ENCODE data around the gene EAPP.
"Not testable (repeated sequence)": the region's sequence is repeated elsewhere in the genome, so short reads cannot be mapped to it uniquely, and the experiment has no call there.

Gene EAPP

DNA sequence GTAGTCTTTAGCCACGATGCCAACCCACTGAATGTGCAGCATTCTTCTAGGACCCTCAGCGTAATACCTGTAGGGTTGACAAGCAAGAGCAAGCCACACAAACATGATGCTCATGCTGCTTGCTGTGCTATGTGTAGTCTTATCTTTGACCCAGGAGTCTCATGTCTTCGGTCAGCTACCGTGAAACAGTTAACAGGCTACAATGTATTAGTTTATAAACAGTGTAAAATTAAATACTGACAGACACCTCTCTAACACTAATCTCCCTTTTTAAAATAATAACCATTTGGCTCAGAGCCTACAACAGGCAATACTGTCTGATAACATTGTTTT lies 1.9 kb downstream of the EAPP start:
- DNase-seq: no peak

DNA sequence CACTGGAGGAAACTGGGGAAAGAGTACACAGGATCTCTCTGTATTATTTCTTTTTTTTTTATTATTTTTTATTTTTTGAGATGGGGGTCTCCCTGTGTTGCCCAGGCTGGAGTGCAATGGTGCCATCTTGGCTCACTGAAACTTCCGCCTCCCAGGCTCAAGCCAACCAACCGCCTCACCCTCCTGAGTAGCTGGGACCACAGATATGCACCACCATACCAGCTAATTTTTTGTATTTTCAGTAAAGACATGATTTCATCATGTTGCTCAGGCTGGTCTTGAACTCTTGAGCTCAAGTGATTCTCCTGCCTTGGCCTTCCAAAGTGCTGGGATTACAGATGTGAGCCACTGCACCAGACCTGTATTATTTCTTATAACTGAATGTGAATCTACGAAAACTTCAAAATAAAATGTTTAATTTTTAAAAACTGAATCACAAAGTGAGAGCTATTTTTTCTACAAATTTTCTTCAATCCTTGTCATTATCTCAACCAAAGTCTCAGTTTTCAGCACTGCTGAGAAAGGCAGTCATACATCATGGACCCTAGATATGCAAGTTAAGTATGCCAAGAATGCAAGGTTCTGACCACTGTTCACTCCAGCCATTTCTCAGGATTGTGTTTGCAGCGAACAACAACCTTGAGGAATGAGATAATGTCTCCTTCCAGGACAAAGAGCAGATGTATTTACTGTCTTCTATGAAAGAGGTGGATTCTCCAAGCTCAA lies 2.4 kb downstream of the EAPP start:
- DNase-seq: no peak

DNA sequence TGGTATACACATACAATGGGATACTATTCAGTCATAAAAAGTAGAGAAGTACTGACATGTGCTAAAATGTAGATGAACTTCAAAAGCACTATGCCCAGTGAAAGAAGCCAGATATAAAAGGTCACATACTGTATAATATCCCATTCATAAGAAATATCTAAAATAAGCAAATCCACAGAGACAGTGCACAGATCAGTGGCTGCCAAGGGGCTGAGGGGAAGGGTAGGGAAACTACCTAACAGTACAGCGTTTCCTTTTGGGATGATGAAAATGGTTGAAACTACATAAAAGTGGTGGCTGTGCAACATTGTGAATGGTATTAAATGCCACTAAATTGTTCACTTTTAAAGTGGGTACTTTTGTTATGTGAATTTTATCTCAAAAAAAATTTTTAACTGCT lies 11.9 kb downstream of the EAPP start:
- DNase-seq: no peak

DNA sequence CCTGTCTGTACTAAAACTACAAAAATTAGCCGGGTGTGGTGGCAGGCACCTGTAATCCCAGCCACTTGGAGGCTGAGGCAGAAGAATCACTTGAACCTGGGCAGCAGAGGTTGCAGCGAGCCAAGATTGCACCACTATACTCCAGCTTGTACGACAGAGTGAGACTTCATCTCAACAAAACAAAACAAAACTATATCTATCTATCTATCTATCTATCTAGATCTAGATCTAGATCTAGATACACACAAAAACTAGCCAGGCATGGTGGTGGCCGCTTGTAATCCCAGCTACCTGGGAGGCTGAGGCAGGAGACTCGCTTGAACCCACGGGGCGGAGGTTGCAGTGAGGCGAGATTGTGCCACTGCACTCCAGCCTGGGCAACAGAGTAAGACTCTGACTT lies 15.3 kb downstream of the EAPP start:
- DNase-seq: not testable (repeated sequence)

DNA sequence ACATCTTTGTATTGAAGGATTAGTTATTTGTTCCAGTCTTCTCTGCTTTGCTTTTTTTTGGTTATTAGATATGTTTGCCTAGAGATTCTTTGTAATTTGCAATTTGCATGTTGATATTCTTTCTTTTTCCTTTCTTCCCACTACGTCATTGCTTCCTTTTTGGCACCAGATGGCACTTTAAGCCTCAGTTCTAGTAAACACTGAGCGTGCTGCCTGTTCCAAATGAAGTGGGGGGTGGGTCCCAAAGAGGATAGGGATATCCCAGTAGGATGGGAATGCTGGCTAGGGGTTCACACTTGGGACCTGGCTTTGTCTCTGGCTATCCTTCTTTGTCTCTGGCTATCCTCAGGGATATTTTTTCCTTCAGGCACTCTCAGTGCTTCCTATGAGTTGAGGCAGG lies 17.0 kb downstream of the EAPP start:
- no peak for DNase-seq

DNA sequence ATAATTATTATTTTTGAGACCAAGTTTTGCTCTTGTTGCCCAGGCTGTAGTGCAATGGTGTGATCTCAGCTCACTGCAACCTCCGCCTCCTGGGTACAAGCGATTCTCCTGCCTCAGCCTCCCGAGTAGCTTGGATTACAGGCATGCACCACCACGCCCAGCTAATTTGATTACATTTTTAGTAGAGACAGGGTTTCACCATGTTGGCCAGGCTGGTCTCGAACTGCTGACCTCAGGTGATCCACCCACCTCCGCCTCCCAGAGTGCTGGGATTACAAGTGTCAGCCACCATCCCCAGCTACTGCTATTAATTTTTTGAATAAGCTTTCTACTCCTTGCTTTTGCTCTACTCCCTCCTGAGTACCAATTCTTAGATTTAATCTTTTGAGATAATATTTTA lies 18.4 kb downstream of the EAPP start:
- not testable (repeated sequence) for DNase-seq

DNA sequence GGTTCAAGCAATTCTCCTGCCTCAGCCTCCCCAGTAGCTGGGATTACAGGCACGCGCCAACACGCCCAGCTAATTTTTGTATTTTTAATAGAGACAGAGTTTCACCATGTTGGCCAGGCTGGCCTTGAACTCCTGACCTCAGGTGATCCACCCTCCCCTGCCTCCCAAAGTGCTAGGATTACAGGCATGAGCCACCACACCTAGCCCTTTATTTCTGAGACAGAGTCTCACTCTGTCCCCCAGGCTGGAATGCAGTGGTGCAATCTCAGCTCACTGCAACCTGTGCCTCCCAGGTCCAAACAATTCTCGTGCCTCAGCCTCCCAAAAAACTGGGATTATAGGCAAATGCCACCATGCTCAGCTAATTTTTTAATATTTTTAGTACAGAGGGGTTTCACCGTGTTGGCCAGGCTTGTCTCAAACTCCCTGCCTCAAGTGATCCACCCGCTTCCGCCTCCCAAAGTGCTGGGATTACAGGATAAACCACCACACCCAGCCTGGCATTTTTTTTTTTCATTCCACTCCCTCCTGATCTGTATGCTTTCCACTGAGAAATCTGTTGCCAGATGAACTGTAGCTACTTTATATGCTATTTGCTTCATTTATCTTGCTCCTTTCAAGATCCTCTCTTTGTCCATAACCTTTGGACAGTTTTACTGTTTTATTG lies 19.1 kb downstream of the EAPP start:
- not testable (repeated sequence) for DNase-seq

DNA sequence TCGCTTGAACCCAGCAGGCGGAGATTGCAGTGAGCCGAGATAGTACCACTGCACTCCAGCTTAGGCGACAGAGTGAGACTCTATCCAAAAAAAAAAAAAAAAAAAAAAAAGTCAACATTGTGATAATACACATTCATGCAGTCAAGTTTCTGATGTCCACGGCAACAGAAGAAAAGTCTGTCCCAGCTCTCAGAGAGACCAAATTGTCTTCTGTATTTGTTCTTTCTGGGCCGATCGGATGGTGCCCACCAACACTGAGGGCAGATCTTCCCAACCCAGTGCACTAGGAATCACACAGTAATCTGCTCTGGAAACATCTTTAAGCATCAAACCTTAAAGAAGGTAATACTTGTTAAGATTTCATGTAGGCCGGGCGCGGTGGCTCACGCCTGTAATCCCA lies 31.6 kb downstream of the EAPP start:
- DNase-seq: no peak

DNA sequence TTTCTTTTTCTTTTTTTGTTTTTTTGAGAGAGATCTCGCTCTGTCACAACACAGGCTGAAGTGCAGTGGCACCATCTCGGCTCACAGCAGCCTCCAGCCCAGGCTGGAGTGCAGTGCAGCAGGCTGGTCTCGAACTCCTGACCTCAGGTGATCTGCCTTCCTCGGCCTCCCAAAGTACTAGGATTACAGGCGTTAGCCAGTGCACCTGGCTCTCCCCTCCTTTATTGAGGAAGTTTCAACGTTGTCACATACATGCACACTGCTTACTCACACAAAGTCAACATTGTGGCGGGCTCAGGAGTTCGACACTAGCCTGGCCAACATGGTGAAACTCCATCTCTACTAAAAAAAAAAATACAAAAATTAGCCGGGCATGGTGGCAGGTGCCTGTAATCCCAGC lies 32.0 kb downstream of the EAPP start:
- DNase-seq: no peak

DNA sequence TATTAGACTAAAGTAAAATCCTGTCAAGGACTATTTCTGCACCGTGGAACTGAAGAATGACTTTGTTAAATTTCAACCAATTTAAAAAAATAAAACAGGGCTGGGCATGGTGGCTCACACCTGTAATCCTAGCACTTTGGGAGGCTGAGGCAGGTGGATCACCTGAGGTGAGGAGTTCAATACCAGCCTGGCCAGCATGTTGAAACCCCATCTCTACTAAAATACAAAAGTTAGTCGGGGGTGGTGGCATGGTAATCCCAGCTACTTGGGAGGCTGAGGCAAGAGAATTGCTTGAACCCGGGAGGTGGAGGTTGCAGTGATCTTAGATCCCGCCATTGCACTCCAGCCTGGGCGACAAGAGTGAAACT lies 34.4 kb downstream of the EAPP start:
- not testable (repeated sequence) for DNase-seq

DNA sequence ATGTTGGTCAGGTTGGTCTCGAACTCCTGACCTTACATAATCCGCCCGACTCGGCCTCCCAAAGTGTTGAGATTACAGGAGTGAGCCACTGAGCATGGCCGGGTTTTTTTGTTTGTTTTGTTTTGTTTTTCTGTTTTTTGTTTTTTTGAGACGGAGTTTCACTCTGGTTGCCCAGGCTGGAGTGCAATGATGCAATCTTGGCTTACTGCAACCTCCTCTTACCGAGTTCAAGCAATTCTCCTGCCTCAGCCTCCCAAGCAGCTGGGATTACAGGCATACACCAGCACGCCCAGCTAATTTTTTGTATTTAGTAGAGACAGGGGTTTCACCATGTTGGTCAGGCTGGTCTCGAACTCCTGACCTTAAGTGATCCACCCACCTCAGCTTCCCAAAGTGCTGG lies 35.5 kb downstream of the EAPP start:
- DNase-seq: not testable (repeated sequence)

DNA sequence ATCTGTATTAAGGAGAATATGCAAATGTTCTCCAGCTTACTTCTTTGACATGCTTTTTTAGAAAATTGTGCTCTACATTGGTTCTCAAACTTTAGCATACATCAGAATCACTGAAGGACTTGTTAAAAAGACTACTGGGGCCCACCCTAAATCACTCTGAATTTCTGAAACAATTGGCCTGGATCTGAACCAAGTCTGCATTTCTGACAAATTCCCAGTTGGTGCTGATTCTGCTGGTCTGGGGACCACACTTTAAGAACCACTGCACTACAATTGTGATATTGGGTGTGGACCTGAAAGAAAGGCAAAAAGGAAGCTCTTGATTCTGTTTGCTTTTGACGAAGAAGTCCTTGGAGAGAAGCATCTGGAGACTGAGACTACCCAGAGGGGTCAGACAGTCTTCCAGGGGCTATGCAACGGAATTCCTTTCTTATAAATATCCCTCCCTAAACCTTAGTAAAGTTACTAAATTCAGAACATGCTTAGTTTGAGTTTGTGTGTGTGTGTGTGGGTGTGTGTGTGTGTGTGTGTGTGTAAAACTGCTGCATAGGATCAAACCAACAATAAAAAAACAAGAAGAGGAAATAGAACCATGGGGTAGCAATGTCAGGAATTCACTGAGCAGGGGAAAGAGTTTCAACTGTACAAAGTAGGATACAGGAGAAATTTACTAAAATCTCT lies 36.8 kb downstream of the EAPP start:
- no peak for DNase-seq

DNA sequence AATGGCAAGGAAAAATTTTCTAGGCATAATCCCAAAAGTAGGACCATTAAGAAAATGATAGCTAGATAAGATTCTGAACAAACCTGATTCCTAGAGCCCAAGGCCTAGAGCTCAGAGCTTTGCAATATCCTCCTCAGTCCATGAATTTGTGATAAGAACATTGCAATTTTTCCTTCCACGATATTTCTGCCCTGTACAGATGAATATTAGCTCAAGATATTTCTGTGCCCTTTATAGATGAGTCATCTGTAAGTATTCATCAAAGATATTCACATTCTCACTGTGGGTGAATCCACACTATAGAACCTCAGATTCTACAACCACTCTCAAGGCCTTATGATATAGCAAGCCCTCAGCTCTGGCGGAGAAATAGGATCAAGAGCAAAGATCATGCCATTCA lies 37.5 kb downstream of the EAPP start:
- DNase-seq: no peak

DNA sequence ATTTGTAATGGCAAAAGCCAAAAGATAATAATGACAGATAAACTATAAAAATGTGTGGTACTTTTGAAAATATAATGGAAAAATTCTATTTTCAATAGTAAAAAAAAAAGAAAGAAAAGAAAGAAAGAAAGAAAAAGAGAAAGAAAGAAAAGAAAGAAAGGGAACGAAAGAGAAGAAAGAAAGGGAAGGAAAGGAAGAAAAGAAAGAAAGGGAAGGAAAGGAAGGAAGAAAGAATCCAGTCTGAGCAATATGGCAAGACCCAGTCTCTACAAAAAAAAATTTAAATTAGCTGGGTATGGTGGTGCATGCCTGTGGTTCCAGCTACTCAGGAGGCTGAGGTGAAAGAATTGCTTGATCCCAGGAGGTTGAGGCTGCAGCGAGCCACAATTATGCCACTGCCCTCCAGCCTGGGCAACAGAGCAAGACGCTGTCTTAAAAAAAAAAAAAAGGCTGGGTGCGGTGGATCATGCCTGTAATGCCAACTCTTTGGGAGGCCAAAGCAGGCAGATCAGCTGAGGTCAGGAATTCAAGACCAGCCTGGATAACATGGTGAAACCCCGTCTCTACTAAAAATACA lies 38.4 kb downstream of the EAPP start:
- no peak for DNase-seq

DNA sequence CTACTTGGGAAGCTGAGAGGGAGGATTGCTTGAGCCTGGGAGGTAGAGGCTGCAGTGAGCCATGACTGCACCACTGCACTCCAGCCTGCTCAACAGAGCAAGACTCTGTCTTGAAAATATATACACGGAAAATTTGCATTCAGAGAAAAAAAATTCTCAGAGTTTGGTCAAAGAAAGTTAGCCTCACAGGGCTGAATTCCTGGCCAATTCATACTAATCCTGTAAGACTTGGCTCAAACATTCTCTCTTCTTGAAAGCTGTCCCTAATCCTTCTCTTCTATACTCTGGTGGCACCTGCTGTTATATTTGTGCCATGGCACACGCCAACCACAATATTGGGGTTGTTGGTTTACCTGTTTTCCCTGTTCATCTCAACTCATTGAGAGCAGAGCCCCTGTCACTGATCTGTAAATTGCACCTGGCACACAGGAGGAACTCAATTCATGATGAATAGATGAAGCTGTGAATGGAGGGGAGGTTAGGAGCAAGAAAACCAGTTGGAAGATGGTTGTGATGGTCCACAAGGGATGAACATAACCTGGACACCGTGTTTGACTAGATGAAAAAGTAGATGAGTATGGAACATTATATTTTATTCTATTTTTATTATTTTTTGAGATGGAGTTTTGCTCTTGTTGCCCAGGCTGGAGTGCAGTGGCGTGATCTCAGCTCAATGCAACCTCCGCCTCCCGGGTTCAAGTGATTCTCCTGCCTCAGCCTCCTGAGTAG lies 40.7 kb downstream of the EAPP start:
- no peak for DNase-seq

DNA sequence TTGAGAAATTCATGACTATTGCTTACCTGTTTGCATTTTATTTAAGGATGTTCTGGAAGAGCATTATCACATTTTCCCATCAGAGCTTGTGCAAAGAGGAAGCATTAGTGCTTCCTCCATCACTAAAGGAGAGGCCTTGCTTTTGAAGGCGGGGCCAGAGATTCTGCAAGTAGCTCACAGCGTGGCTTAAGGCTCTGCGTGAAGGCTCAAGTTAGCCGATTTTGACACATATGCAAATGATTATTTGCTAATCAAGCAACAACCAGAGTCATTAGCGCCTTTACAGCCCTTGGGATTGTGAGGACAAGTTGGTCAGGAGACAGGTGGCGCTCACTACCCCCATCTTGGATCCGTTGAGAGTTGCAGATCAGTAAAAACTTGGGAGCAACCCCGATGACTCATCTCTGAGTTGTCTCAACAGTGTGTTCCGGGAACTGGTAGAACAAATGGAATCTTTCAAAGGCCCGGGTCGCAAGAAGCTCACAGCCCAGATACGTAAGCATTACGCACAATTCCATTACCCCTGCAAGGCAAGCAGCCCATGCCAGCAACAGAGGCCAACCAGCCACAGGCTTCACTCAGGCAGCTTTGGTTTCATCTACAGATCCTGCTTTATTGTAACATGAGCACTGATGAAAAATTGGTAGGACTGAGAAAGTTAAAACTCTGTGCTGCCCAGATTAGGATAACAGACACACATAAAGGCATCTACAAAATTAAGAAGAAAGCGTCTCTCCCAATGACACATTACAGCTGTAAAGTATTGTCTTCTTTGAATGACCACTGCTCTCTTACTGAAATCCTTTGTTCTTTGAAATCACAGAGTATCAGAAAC lies 42.6 kb downstream of the EAPP start:
- DNase-seq: no peak

DNA sequence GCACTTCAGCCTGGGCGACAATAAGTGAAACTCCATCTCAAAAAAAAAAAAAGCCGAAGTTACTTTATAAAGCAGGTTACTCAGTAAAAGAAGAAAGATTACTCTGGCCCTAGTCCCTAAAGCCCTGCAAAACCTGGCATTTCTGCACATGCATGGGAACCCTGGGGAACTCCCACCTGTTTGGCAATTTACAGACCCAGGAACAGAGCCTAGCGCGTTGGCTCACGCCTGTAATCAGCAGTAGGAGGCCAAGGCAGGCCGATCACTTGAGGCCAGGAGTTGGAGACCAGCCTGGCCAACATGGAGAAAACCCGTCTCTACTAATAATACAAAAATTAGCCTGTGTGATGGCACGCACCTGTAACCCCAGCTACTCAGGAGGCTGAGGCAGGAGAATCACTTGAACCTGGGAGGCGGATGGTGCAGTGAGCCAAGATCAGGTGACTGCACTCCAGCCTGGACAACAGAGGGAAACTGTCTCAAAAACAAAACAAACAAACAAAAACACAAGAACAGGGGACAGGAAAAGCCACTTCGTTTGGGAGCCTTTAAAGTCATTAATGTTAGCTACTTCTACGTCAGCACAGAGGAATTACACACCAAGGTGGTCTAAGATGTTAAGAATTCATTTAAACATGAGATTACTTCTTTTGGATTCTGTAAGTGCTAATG lies 43.4 kb downstream of the EAPP start:
- no peak for DNase-seq

DNA sequence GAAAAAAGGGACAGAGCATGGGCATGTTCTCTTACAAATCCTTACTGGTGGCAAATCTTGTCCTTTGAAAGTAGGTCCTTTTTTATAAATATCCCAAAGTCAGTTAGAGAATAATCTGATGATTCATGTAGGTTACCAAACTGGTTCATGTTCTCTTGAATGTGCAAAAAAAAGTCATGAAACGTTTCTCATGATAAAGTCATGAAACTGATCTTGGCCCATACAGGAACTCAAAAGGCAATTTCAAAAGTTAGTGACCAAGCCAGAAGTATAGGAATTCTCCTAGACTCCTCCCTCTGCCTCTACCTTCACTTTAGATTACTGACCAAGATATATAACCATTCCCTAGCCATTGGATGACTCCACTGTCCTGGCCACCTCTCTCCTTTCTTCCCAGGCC lies 50.2 kb downstream of the EAPP start:
- no peak for DNase-seq

DNA sequence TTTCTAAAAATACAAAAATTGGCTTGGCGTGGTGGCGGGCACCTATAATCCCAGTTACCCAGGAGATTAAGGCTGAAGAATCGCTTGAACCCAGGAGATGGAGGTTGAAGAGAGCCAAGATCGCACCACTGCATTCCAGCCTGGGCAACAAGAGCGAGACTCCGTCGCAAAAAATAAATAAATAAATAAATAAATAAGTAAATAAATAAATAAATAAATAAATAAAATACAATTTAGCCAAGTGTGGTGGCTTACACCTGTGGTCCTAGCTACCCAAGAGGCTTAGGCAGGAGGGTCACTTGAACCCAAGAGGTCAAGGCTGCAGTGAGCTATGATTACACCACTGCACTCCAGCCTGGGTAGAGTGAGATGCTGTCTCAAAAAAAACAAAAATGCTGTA lies 51.0 kb downstream of the EAPP start:
- DNase-seq: no peak

DNA sequence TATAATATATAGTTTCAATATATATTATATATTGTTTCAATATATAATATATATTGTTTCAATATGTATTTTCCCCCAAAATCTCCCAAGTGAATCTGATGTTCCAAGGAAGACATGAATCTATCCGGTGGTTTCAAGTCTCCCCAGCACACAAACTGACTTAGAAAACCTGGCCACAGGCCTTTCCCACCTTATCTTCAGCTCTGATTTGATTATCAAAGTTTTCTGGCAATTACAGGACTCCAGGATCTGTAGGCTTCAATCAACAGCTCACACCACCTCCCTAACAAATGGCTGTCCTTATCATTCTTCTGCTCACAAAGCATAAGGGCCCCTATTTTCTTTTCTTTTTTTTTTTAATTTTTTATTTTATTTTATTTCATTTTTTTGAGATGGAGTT lies 54.8 kb downstream of the EAPP start:
- DNase-seq: no peak

DNA sequence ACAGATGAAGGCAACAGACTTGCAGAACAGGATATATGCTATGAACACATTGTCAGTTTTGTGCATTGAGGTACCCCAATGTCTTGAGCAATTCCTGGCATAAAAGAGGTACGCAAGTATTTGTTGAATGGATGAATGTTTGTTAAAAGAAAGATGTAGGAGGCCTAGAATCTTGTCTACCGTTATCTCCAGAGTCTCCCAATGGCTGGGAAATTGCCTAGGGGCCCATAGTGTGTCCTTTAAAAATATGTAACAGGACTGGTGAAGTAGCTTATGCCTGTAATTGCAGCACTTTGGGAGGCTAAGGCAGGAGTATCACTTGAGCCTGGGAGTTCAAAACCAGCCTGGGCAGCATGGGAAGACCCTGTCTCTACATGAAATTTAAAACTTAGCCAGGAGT lies 57.0 kb downstream of the EAPP start:
- DNase-seq: no peak

DNA sequence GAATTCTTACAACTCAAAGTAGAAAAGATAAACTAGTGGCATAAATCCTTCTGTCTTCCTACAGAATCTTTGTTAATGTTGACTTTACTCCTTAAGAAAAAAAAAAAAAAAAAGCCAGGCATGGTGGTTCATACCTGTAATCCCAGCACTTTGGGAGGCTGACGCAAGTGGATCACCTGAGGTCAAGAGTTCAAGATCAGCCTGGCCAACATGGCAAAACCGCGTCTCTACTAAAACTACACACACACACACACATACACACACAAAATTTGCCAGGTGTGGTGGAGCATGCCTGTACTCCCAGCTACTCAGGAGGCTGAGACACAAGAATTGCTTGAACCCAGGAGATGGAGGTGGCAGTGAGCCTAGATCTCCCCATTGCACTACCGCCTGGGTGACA lies 59.8 kb downstream of the EAPP start:
- no peak for DNase-seq

Data from NCI-H187 treated with DMSO at 0.1 percent for 48 hours (cell line).